ENCODE measurements around the gene RPH3AL.

RPH3AL gene

DNA sequence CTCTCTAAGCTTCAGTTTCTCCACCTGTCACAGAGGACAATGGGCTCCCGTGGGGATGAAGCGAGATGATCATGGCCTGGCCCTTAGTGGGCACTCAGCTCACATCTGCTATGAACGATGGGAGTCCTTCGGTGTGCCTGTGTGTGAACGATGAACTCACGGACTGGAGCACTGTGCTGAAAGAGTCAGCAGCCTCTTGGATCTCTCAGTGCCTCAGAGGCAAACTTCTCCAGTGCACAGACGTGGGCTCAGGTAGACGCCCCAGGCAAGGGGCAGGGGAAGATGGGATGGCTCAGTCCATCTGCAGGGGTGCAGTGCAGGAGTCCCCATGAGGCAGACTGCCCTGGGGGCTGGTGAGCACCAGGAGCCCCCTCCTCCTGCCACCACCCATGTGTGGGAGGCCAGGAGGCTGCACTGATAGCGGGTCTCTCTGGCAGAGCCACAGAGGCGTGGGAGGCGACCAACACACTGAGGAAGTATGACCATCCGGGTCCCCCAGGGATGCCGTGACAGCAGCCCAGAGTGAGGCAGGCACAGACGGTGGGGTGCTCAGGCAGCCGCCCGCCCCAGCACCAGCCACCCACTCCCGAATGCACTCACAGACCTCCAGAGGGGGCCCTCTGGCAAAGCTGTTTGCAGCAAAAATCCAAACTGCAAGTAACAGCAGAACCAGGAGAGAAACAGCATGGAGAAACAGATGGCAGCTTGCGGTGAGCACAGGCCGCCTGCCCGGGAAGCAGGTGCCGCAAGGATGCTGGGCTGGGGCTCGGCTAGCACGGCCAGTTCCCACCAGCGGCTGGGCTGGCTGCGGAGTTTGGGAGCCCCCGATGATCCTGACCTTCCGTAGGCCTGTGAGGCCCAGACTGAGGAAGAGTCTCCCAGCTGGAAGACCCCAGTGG is 82.7 kb downstream of the RPH3AL start:
- no peak overlapping the region for H3K4me3 ChIP-seq (ENCODE audit: low read depth, low read length)
- peak; percentile 93 for DNase-seq (ENCODE audit: low read depth)
- peak; percentile 40; the same call in 1 of the 2 replicates for TF ChIP-seq MAX (IDR thresholded peaks at IDR 0.05; ENCODE audit: low read depth, low read length)
- TF ChIP-seq CTCF (IDR thresholded peaks at IDR 0.05; ENCODE audit: low read depth, low read length), result peak; percentile 29
- no peak for TF ChIP-seq POLR2A (IDR thresholded peaks at IDR 0.05; ENCODE audit: extremely low read depth, insufficient read length)
- no peak for TF ChIP-seq MYC (IDR thresholded peaks at IDR 0.05; ENCODE audit: low read depth, low read length)

DNA sequence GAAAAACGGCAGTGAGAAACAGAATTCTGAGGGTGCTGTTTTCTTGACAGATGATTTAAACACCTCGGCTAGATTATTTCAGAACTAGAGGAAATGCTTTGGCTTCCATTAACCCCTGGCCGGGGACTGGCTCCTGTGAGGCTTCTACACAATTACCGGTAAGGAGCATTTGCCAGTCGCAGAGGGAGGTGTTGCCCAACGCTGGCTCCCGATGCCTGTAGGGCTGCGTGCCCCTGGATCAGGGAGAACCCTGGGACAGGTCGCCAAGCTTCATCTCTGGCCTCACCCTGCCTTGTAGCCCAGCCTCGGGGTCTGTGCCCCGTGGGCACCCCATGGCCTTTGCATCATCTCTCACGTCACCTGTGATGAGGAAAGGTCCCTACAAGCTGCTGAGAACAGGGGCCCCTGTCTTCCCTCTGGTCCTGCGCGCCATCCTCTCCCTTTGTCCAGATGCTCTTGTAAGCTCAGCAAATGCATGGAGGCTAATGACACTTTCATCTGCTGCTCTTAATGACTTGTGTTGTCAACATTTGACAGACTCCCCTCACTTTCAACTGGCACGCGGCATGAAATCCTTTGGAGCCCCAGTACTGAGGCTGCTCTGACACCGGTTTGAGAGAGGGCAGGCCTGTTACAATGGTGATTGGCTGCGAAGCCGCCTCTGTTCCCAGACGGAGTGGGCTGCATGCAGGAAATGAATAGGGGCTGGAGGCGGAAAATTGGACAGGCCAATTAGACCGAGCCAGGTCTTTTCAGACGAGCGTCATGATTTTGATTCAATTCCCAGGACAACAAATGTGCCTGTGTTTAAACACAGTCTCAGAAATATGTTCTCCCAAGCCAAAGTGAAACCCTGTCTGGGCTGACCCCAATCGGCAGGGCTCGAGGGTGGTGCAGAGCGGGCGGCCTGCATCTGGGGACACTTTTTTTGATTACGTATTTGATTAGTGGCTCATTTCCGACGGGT is 85.6 kb downstream of the RPH3AL start:
- TF ChIP-seq MYC (IDR thresholded peaks at IDR 0.05; ENCODE audit: low read depth, low read length) (no peak), CTCF (IDR thresholded peaks at IDR 0.05; ENCODE audit: low read depth, low read length) (no peak), MAX (IDR thresholded peaks at IDR 0.05; ENCODE audit: low read depth, low read length) (no peak), POLR2A (IDR thresholded peaks at IDR 0.05; ENCODE audit: extremely low read depth, insufficient read length) (no peak)
- no peak for DNase-seq (ENCODE audit: low read depth)

DNA sequence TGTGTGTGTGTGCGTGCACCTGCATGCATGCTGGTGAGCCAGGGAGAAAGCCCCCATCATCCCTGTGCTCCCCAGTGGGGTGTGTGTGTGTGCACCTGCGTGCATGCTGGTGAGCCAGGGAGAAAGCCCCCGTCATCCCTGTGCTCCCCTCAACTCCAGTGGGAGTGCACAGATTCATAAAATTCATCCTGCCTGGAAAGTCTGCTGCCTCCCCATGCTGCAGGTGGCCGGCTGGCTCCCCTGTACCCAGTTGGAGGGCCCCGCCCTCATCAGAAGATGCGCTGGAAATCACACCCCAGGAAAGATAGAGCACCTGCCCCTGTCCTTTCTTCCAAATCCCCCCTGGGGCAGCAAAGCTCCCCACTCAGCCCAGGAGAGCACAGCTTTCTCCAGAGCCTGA is 86.4 kb downstream of the RPH3AL start:
- H3K4me3 ChIP-seq (ENCODE audit: low read depth, low read length), result no peak overlapping the region
- no peak for DNase-seq (ENCODE audit: low read depth)
- no peak for TF ChIP-seq MYC (IDR thresholded peaks at IDR 0.05; ENCODE audit: low read depth, low read length)
- no peak for TF ChIP-seq CTCF (IDR thresholded peaks at IDR 0.05; ENCODE audit: low read depth, low read length)
- TF ChIP-seq POLR2A (IDR thresholded peaks at IDR 0.05; ENCODE audit: extremely low read depth, insufficient read length), result no peak
- TF ChIP-seq MAX (IDR thresholded peaks at IDR 0.05; ENCODE audit: low read depth, low read length), result no peak

More for the DNA sequence above, 85.6 kb downstream of the RPH3AL start:
- H3K4me3 ChIP-seq (ENCODE audit: low read depth, low read length), result no peak overlapping the region

DNA sequence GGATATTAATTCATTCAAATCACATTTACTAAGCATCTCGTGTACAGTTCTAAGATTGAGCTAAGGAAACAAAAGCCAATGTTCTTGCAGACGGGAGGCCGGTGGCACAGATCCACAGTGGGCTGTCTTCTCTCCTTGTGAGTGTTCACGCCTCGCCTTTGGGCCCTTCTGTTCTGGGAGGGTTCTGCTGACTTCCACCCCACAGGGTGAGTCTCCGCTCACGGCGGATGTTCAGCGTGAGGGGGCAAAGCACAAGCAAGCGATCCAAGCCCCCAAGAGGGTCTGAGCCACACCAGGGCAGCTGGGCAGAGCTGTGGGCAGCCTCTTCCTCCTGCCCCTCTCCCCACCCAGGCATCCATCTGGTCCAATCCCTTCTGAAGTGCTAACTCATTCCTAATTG is 86.9 kb downstream of the RPH3AL start:
- H3K4me3 ChIP-seq (ENCODE audit: low read depth, low read length), result no peak overlapping the region
- TF ChIP-seq CTCF (IDR thresholded peaks at IDR 0.05; ENCODE audit: low read depth, low read length), result no peak
- no peak for DNase-seq (ENCODE audit: low read depth)

DNA sequence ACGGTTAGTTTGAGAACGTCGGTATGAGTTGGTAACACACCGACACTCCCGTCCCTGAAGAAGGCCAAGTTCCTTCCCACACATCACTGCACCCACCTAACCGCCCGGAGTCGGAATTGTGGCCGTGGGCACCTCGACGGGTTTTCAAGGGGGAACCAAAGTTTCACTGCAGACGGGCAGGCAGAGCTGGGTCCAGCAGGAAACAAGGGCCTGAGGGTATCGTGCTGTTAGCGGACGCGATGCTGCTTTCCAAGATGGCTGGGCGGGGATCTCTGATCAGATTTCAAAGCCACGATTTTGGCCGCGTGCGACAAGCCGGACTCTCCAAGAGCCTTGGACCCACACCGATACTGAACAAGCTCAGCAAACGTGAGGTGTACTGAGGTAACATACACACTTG is 88.8 kb downstream of the RPH3AL start:
- no peak for TF ChIP-seq MAX (IDR thresholded peaks at IDR 0.05; ENCODE audit: low read depth, low read length)
- TF ChIP-seq POLR2A (IDR thresholded peaks at IDR 0.05; ENCODE audit: extremely low read depth, insufficient read length), result no peak
- TF ChIP-seq CTCF (IDR thresholded peaks at IDR 0.05; ENCODE audit: low read depth, low read length), result no peak
- TF ChIP-seq MYC (IDR thresholded peaks at IDR 0.05; ENCODE audit: low read depth, low read length), result no peak
- no peak for DNase-seq (ENCODE audit: low read depth)
- no peak overlapping the region for H3K4me3 ChIP-seq (ENCODE audit: low read depth, low read length)

Data from NB4 (cell line).